ENCODE results near the gene XIAP.

XIAP gene

DNA sequence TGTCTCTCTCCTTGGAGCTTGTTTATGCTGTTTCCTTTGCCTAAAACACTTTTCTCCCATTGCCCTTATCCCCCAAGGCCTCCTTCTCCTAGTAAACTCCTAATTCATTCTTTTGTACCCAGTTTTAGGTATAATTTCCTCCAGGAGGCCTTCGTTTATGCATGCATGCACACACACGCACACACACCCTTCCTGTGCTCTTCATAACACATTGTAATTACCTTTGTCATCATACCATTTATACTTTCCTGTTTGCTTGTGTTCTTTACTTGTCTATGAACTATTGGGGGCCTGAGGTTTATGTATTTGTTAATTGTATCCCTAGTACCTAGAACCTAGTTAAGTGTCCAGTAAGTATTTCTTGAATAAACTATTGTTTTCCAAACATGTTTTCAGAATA is 45.5 kb downstream of the XIAP start:
- no peak overlapping the region for H3K4me3 ChIP-seq (ENCODE audit: low read depth, low read length)
- no peak for DNase-seq (ENCODE audit: low read depth)
- TF ChIP-seq CTCF (IDR thresholded peaks at IDR 0.05; ENCODE audit: insufficient read depth, low read depth, low read length, missing control alignments), result no peak

- no peak for TF ChIP-seq CTCF (IDR thresholded peaks at IDR 0.05; ENCODE audit: insufficient read depth, low read depth, low read length, missing control alignments)
- no peak overlapping the region for H3K4me3 ChIP-seq (ENCODE audit: low read depth, low read length)
- no peak for DNase-seq (ENCODE audit: low read depth)
Measured at GRCh38 chrX:123906557-123907316, 46.9 kb downstream of the XIAP start.

GRCh38 chrX:123909523-123909922 is 49.7 kb downstream of the XIAP start:
- TF ChIP-seq CTCF (IDR thresholded peaks at IDR 0.05; ENCODE audit: insufficient read depth, low read depth, low read length, missing control alignments), result no peak
- no peak for DNase-seq (ENCODE audit: low read depth)
- H3K4me3 ChIP-seq (ENCODE audit: low read depth, low read length), result no peak overlapping the region

DNA sequence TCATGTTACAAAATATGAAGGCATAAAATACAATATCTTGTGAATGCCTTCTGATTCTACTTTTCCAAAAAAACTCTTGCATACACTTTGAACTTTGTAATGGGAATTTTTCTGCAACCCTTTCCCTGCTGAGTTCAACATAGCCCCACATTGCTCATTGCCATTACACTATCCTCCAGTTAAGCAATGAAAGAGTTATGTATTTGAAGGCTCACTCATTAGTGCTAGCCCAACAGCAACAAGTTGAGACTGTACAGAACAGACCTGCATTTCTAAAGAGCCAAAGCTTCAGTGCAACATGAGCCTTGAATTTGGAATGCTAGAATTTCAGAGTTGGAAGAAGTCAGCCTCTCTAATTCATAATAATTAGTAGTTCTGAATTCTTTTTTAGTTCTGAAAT is 57.2 kb downstream of the XIAP start:
- H3K4me3 ChIP-seq (ENCODE audit: low read depth, low read length), result no peak overlapping the region
- no peak for TF ChIP-seq CTCF (IDR thresholded peaks at IDR 0.05; ENCODE audit: insufficient read depth, low read depth, low read length, missing control alignments)
- DNase-seq (ENCODE audit: low read depth), result no peak

- no peak overlapping the region for H3K4me3 ChIP-seq (ENCODE audit: low read depth, low read length)
- TF ChIP-seq CTCF (IDR thresholded peaks at IDR 0.05; ENCODE audit: insufficient read depth, low read depth, low read length, missing control alignments), result no peak
- no peak for DNase-seq (ENCODE audit: low read depth)
Measured at GRCh38 chrX:123918106-123918721, 58.4 kb downstream of the XIAP start.

DNA sequence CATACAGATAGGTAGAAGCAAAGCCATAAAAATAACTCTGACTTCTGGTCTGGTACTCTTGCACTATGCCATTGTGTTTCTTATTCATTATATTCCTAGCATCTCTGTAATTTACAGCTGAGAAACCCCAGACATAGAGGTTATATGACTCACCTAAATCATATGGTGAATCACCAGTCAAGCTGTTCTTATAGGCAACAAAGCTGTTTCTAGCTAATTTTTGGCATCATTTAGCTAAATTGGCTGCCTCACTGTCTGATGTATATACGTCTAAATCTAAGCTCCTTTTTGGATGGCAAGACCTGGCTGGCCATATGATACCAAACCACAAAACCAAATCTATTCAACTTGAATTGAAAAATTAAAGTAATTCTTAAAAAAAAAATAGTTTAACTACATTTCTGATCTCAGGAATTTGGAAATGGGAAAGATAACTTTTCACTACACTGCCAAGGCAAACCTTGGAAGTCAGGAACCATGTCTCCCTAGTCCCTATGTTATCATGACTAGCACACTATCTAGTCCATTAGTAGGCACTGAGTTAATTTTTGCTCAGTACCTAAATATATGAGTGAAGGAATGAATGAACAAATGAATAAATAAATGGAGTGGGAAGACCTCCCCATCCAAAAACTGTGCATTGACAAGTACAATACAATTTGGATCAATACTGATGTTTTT is 60.4 kb downstream of the XIAP start:
- DNase-seq (ENCODE audit: low read depth), result no peak
- no peak for TF ChIP-seq CTCF (IDR thresholded peaks at IDR 0.05; ENCODE audit: insufficient read depth, low read depth, low read length, missing control alignments)

More for the DNA sequence above, 60.4 kb downstream of the XIAP start:
- no peak overlapping the region for H3K4me3 ChIP-seq (ENCODE audit: low read depth, low read length)
